ENCODE measurements around the gene COX8C.

Gene COX8C

DNA sequence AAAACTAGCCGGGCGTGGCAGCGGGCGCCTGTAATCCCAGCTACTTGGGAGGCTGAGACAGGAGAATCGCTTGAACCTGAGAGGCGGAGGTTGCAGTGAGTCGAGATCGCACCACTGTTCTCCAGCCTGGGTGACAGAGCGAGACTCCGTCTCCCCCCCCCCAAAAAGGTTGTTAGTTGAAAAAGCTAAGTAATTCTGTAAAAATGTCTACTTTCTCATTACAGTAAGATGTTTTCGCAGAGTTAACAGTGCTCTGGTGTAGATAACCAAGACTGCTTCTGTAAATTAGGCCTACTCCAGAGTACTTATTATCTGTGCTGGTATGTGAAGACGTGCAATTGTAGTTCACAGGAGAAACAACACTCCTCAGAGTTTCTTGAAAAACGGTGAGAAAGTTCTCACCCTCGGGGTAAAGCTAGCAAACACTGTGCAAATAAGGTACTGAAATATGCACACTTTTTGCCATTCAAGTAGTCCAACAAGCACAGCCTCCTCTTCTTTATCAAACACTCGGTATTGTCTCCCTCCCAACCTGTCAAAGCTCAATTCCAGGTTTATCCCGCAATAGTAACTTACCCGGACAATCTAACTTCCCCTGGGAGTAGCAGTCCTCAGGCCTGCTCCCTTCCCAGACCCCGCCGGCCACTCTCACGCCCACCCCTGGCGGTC, 15.1 kb upstream of the COX8C start:
- TF ChIP-seq, protein P1, sequence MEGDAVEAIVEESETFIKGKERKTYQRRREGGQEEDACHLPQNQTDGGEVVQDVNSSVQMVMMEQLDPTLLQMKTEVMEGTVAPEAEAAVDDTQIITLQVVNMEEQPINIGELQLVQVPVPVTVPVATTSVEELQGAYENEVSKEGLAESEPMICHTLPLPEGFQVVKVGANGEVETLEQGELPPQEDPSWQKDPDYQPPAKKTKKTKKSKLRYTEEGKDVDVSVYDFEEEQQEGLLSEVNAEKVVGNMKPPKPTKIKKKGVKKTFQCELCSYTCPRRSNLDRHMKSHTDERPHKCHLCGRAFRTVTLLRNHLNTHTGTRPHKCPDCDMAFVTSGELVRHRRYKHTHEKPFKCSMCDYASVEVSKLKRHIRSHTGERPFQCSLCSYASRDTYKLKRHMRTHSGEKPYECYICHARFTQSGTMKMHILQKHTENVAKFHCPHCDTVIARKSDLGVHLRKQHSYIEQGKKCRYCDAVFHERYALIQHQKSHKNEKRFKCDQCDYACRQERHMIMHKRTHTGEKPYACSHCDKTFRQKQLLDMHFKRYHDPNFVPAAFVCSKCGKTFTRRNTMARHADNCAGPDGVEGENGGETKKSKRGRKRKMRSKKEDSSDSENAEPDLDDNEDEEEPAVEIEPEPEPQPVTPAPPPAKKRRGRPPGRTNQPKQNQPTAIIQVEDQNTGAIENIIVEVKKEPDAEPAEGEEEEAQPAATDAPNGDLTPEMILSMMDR (IDR thresholded peaks at IDR 0.05; ENCODE audit: borderline replicate concordance, extremely low read depth, low read length, poor library complexity, severe bottlenecking): no peak
- TF ChIP-seq EZH2 (IDR thresholded peaks at IDR 0.05; ENCODE audit: borderline replicate concordance, low read depth, low read length, severe bottlenecking): no peak
- H3K27ac ChIP-seq (ENCODE audit: low read length): peak overlapping the region; percentile 70

DNA sequence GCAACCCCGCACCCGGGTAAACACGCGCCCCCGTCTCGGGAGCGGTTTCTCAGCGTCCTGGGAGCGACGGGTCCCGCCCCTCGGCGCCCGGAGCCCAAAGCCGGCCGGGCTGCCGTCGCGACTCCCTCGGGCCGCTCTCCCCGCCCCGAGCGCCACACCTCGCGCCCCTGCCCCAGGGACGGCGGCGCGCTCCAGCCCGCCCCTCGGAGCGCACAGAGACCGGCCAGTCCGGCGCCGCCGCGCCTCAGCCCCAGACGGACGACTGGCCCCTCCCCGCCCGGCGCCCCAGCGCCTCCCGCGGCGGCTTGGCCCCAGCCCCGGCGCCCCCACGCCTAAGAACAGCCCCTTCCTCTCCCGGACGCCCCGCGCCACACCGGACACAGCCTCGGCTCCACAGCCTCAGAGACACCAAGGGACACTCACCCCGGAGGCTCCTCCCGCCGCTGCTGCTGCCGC, 14.6 kb upstream of the COX8C start:
- Histone ChIP-seq H3K4me3 (ENCODE audit: low read depth in 1 of 2, low read length in 2 of 2) (peak overlapping the region; percentile 81 to 94), H3K4me1 (ENCODE audit: insufficient read depth, low read length) (peaks cover 40% of the 10 kb centered on the region), H3K9ac (ENCODE audit: low read depth, low read length) (peak overlapping the region; percentile 71), H3K27ac (ENCODE audit: low read length) (peak overlapping the region; percentile 70), H3K79me2 (ENCODE audit: insufficient read depth, low read length) (peaks cover 53% of the 10 kb centered on the region), H3K9me3 (ENCODE audit: insufficient read depth, low read length, severe bottlenecking) (peaks cover 8% of the 10 kb centered on the region), H2AFZ (ENCODE audit: low read depth, low read length) (peak overlapping the region; percentile 79), H3K27me3 (ENCODE audit: insufficient read depth, low read length, poor library complexity) (no peaks in the 10 kb centered on the region), H4K20me1 (ENCODE audit: insufficient read depth, low read length) (peaks cover 8% of the 10 kb centered on the region; the same call in 1 of the 2 replicates), H3K36me3 (ENCODE audit: insufficient read depth, low read length) (no peaks in the 10 kb centered on the region; the same call in 1 of the 2 replicates), H3K4me2 (ENCODE audit: insufficient read depth, low read length) (peak overlapping the region; percentile 87)
- DNase-seq (peak; percentile 45), ATAC-seq (ENCODE audit: insufficient read depth, low read depth) (peak; percentile 46)
- no peak for TF ChIP-seq EZH2 (IDR thresholded peaks at IDR 0.05; ENCODE audit: borderline replicate concordance, low read depth, low read length, severe bottlenecking)
- TF ChIP-seq, protein P1 (IDR thresholded peaks at IDR 0.05; ENCODE audit: borderline replicate concordance, extremely low read depth, low read length, poor library complexity, severe bottlenecking): no peak

More for the DNA sequence above, 15.1 kb upstream of the COX8C start:
- peaks cover 40% of the 10 kb centered on the region for H3K4me1 ChIP-seq (ENCODE audit: insufficient read depth, low read length)
- H3K36me3 ChIP-seq (ENCODE audit: insufficient read depth, low read length): no peaks in the 10 kb centered on the region; the same call in 1 of the 2 replicates
- H3K9ac ChIP-seq (ENCODE audit: low read depth, low read length): peak overlapping the region; percentile 71
- peaks cover 3% of the 10 kb centered on the region for H3K9me3 ChIP-seq (ENCODE audit: insufficient read depth, low read length, severe bottlenecking)
- ATAC-seq (ENCODE audit: insufficient read depth, low read depth) (no peak), DNase-seq (no peak)
- H3K27me3 ChIP-seq (ENCODE audit: insufficient read depth, low read length, poor library complexity): no peaks in the 10 kb centered on the region
- H4K20me1 ChIP-seq (ENCODE audit: insufficient read depth, low read length): peaks cover 8% of the 10 kb centered on the region; the same call in 1 of the 2 replicates
- peak overlapping the region; percentile 87 for H3K4me2 ChIP-seq (ENCODE audit: insufficient read depth, low read length)
- H3K79me2 ChIP-seq (ENCODE audit: insufficient read depth, low read length): peaks cover 59% of the 10 kb centered on the region
- H2AFZ ChIP-seq (ENCODE audit: low read depth, low read length): peak overlapping the region; percentile 79
- H3K4me3 ChIP-seq (ENCODE audit: low read depth in 1 of 2, low read length in 2 of 2): peak overlapping the region; percentile 81 to 94

- Histone ChIP-seq H3K9me3 (ENCODE audit: insufficient read depth, low read length, severe bottlenecking) (peaks cover 13% of the 10 kb centered on the region), H3K9ac (ENCODE audit: low read depth, low read length) (peak within 1 kb of the TSS; percentile 71), H3K27me3 (ENCODE audit: insufficient read depth, low read length, poor library complexity) (no peaks in the 10 kb centered on the region), H4K20me1 (ENCODE audit: insufficient read depth, low read length) (peaks cover 8% of the 10 kb centered on the region; the same call in 1 of the 2 replicates), H3K36me3 (ENCODE audit: insufficient read depth, low read length) (no peaks in the 10 kb centered on the region; the same call in 1 of the 2 replicates), H3K79me2 (ENCODE audit: insufficient read depth, low read length) (peaks cover 47% of the 10 kb centered on the region), H3K4me1 (ENCODE audit: insufficient read depth, low read length) (peaks cover 40% of the 10 kb centered on the region), H3K27ac (ENCODE audit: low read length) (peak within 1 kb of the TSS; percentile 81), H3K4me3 (ENCODE audit: low read depth in 1 of 2, low read length in 2 of 2) (peak within 1 kb of the TSS; percentile 81 to 94), H2AFZ (ENCODE audit: low read depth, low read length) (peak within 1 kb of the TSS; percentile 91), H3K4me2 (ENCODE audit: insufficient read depth, low read length) (peak within 1 kb of the TSS; percentile 87)
- TF ChIP-seq, protein P1 (IDR thresholded peaks at IDR 0.05; ENCODE audit: borderline replicate concordance, extremely low read depth, low read length, poor library complexity, severe bottlenecking): peak; percentile 35
- TF ChIP-seq EZH2 (IDR thresholded peaks at IDR 0.05; ENCODE audit: borderline replicate concordance, low read depth, low read length, severe bottlenecking): no peak
- ATAC-seq (ENCODE audit: insufficient read depth, low read depth) (peak; percentile 95), DNase-seq (peak; percentile 95)
Measured at GRCh38 chr14:93332853-93333630, 13.9 kb upstream of the COX8C start, which contains the start of gene BTBD7. BTBD7 (minus strand) TSS chr14:93333036; CDS start chr14:93296051, 36,985 bp downstream.

Measured in DND-41 (cell line).